B cell (primary cell): ENCODE data around the gene AFAP1L1.

Experiments used
- CTCF ChIP-seq: fragments of 200-600 bp; IDR thresholded peaks from one replicate; pipeline ENCODE4 v1.8.0; 2022; ENCODE audit warnings: antibody characterized with exemption, mild to moderate bottlenecking
- EZH2 ChIP-seq: IDR thresholded peaks from 2 replicates; pipeline ENCODE4 v1.6.1; 2012; ENCODE audit warnings: borderline replicate concordance, low read depth, mild to moderate bottlenecking, moderate library complexity, low read length; ENCODE audit not compliant: insufficient read depth, poor library complexity, severe bottlenecking

- TF ChIP-seq CTCF: no peak
- no peak for TF ChIP-seq EZH2
Measured at GRCh38 chr5:149360272-149360671, 88.6 kb downstream of the AFAP1L1 start.
